B cell (primary cell): ENCODE data around the gene SAMD10. TPM values are rescaled to one million over a fixed set of nuclear protein-coding genes. Genes with fewer than 3 reads are reported as not detected.

ENCODE experiments used
- ATAC-seq: fragments of 200-7000 bp; cut with Tn5 transposase; one replicate; pipeline ENCODE4 v1.10.0; 2021; ENCODE audit warnings: low read depth, mild to moderate bottlenecking, moderate number of reproducible peaks, moderate library complexity
- CTCF ChIA-PET: fragments of 350-600 bp; sonication (Branson Sonifier 250); formaldehyde crosslinking; loops from one replicate; lab custom pipeline; 2021; ENCODE audit warnings: antibody characterized with exemption, inconsistent platforms; lab: Charles Lee
- POLR2A ChIA-PET: fragments of 350-600 bp; sonication (Branson Sonifier 250); formaldehyde crosslinking; loops from one replicate; lab custom pipeline; 2021; ENCODE audit warnings: antibody characterized with exemption; lab: Charles Lee
- DNase-seq: peaks from one replicate; pipeline ENCODE4 v3.0.0; 2013
- H2AFZ ChIP-seq: 2 replicates; pipeline ENCODE4 v1.6.1; 2012; ENCODE audit warnings: mild to moderate bottlenecking, low read depth, low read length; ENCODE audit not compliant: insufficient read depth, poor library complexity, severe bottlenecking
- H3K27ac ChIP-seq, 2 donors: 1 replicate in 1 of 2; 2 replicates in 1 of 2; pipeline ENCODE4 v1.5.1; 2012 to 2013; ENCODE audit warnings: low read length in 2 of 2, mild to moderate bottlenecking in 2 of 2, moderate library complexity in 1 of 2
- H3K27me3 ChIP-seq, 4 experiments: fragments of 200-600 bp in 1 of 4; sonication (generic) in 1 of 4; replicated peaks in 1 of 4; 1 replicate in 2 of 4; 2 replicates in 2 of 4; pipeline versions ENCODE4 v1.6.1 to v1.7.0; 2013 to 2016; ENCODE audit warnings: low read length in 3 of 4, mild to moderate bottlenecking in 2 of 4, mixed read lengths in 1 of 4, moderate library complexity in 1 of 4; ENCODE audit not compliant: insufficient read depth in 4 of 4, control insufficient read depth in 3 of 4; ENCODE audit errors: control extremely low read depth in 1 of 4
- H3K36me3 ChIP-seq, 2 experiments: replicated peaks in 1 of 2; 1 replicate in 1 of 2; 2 replicates in 1 of 2; pipeline versions ENCODE4 v1.6.1 to v1.7.1; 2013; ENCODE audit warnings: low read length in 1 of 2; ENCODE audit not compliant: insufficient read depth in 2 of 2, control insufficient read depth in 1 of 2; ENCODE audit errors: control extremely low read depth in 1 of 2, extremely low read depth in 1 of 2
- H3K4me1 ChIP-seq, 2 donors: fragments of 200-600 bp in 1 of 2; sonication (generic) in 1 of 2; 1 replicate in 1 of 2; 2 replicates in 1 of 2; pipeline versions ENCODE4 v1.5.1 to v1.6.1; 2013 to 2017; ENCODE audit warnings: low read length in 2 of 2; ENCODE audit not compliant: control insufficient read depth in 2 of 2, insufficient read depth in 2 of 2
- H3K4me2 ChIP-seq: replicated peaks from 2 replicates; pipeline ENCODE3; 2012; ENCODE audit warnings: mild to moderate bottlenecking, low read depth, low read length; ENCODE audit not compliant: poor library complexity, severe bottlenecking
- H3K4me3 ChIP-seq, 5 experiments: fragments of 200-600 bp in 1 of 5; sonication (generic) in 1 of 5; 1 replicate in 3 of 5; 2 replicates in 2 of 5; pipeline versions ENCODE4 v1.5.1 to v1.7.0; 2011 to 2016; ENCODE audit warnings: low read length in 4 of 5, mild to moderate bottlenecking in 4 of 5, low read depth in 2 of 5, control low read depth in 1 of 5, moderate library complexity in 1 of 5; ENCODE audit not compliant: insufficient read depth in 1 of 5; ENCODE audit errors: control extremely low read depth in 1 of 5, extremely low read depth in 1 of 5
- H3K79me2 ChIP-seq: fragments of 200-600 bp; sonication (generic); one replicate; pipeline ENCODE4 v1.6.0; 2016; ENCODE audit warnings: low read length; ENCODE audit not compliant: control insufficient read depth, insufficient read depth
- H3K9ac ChIP-seq: fragments of 200-600 bp; sonication (generic); 2 replicates; pipeline ENCODE4 v1.6.1; 2017; ENCODE audit warnings: mild to moderate bottlenecking, low read length, moderate library complexity
- H3K9me3 ChIP-seq, 3 donors: one replicate each; pipeline versions ENCODE4 v1.6.1 to v1.7.1; 2013; ENCODE audit warnings: low read length in 2 of 3; ENCODE audit not compliant: control insufficient read depth in 2 of 3, insufficient read depth in 1 of 3; ENCODE audit errors: control extremely low read depth in 1 of 3
- H4K20me1 ChIP-seq: 2 replicates; pipeline ENCODE4 v1.6.0; 2012; ENCODE audit warnings: mild to moderate bottlenecking, low read length; ENCODE audit not compliant: insufficient read depth, control insufficient read depth, poor library complexity, severe bottlenecking
- H3K27ac Mint-ChIP-seq: one replicate; pipeline ENCODE4 v1.8.0; 2021; ENCODE audit warnings: mixed read lengths
- H3K27me3 Mint-ChIP-seq: one replicate; pipeline ENCODE4 v1.8.0; 2021; ENCODE audit warnings: mixed read lengths
- H3K4me1 Mint-ChIP-seq: one replicate; pipeline ENCODE4 v1.8.0; 2021; ENCODE audit warnings: mixed read lengths
- H3K4me3 Mint-ChIP-seq: one replicate; pipeline ENCODE4 v1.8.0; 2021; ENCODE audit warnings: mixed read lengths
- H3K9me3 Mint-ChIP-seq: one replicate; pipeline ENCODE4 v1.8.0; 2022; ENCODE audit warnings: mixed read lengths; ENCODE audit not compliant: insufficient read depth
- CTCF ChIP-seq: fragments of 200-600 bp; IDR thresholded peaks from one replicate; pipeline ENCODE4 v1.8.0; 2022; ENCODE audit warnings: antibody characterized with exemption, mild to moderate bottlenecking
- EZH2 ChIP-seq: IDR thresholded peaks from 2 replicates; pipeline ENCODE4 v1.6.1; 2012; ENCODE audit warnings: borderline replicate concordance, low read depth, mild to moderate bottlenecking, moderate library complexity, low read length; ENCODE audit not compliant: insufficient read depth, poor library complexity, severe bottlenecking
- WGBS: methylation state at CpG from one replicate; pipeline ENCODE4 v1.1.5; 2013; ENCODE audit warnings: missing lambda C conversion rate; ENCODE audit not compliant: insufficient coverage; 5-methylcytosine and 5-hydroxymethylcytosine counted together
- intact Hi-C: fragments of 100-400 bp; cut with micrococcal nuclease; formaldehyde crosslinking; loops from one replicate; pipeline ENCODE4 v1.10.0; 2022
- polyA plus RNA-seq: library from polyadenylated mRNA; depleted of rRNA; stranded (reverse); fragments of >200 nt; gene quantifications from 2 replicates; pipeline ENCODE4 v1.2.3, GENCODE V29; 2012
- total RNA-seq, 2 donors: library from RNA; stranded (reverse); fragments of 120-200 nt in 1 of 2; gene quantifications; 1 replicate in 1 of 2; 2 replicates in 1 of 2; pipeline versions ENCODE4 v1.2.3 to v1.2.4, GENCODE V29; 2013 to 2022

Gene SAMD10
- total and polyA plus RNA-seq, 2 donors (not counting 1 experiment from before 2014, with no cell fraction given), result 12.7 to 34.2 TPM

- H3K4me3 ChIP-seq, result no peak overlapping the region
- no peaks in the 10 kb centered on the region for H3K27me3 Mint-ChIP-seq
Measured at GRCh38 chr20:64010711-64011237, 31.3 kb upstream of the SAMD10 start.

More at GRCh38 chr20:64010711-64011237, 31.3 kb upstream of the SAMD10 start:
- Histone ChIP-seq H3K27me3 (no peaks in the 10 kb centered on the region), H2AFZ (no peak overlapping the region), H3K4me2 (no peak overlapping the region), H3K4me1 (peaks cover 0 to 8% of the 10 kb centered on the region in 2 donors), H3K79me2 (peaks cover 35% of the 10 kb centered on the region), H3K27ac (no peak overlapping the region), H3K9ac (no peak overlapping the region), H3K36me3 (peaks cover 3 to 68% of the 10 kb centered on the region in 2 experiments), H4K20me1 (peaks cover 43% of the 10 kb centered on the region), H3K9me3 (peaks cover 0 to 13% (median 0%) of the 10 kb centered on the region in 3 donors)
- H3K4me3 Mint-ChIP-seq, result no peak overlapping the region
- ATAC-seq (no peak), DNase-seq (no peak)
- H3K27ac Mint-ChIP-seq, result no peak overlapping the region
- peaks cover 2% of the 10 kb centered on the region for H3K4me1 Mint-ChIP-seq
- ChIA-PET CTCF (interaction anchor here (0.9 kb wide), 1 partner anchor 28 kb away, joined by 3 read pairs; no protein-coding TSS in a partner anchor), POLR2A (no interaction called here)
- intact Hi-C loops, result no loop called here
- no peaks in the 10 kb centered on the region for H3K9me3 Mint-ChIP-seq
- WGBS, result 97% methylated on average over 7 of the region's 8 CpGs
- TF ChIP-seq EZH2 (no peak), CTCF (no peak)
